Psoas muscle (tissue), 8 donors: ENCODE results near the gene HID1. TPM values are rescaled to one million over a fixed set of nuclear protein-coding genes. Genes with fewer than 3 reads are reported as not detected.

Experiments used
- ATAC-seq, 4 donors: fragments of 200-7000 bp; cut with Tn5 transposase; one replicate each; pipeline ENCODE4 v1.9.1; 2020; ENCODE audit warnings: moderate library complexity in 3 of 4, mild to moderate bottlenecking in 2 of 4
- DNase-seq, 2 donors: peaks; one replicate each; pipeline ENCODE4 v3.0.0-alpha.2; 2020
- H3K27ac ChIP-seq: fragments of 200-600 bp; one replicate; pipeline ENCODE4 v1.8.0; 2022
- H3K27me3 ChIP-seq, 3 donors: fragments of 200-600 bp in 1 of 3; one replicate each; pipeline versions ENCODE4 v1.6.1 to v1.8.0; 2013 to 2022; ENCODE audit warnings: low read length in 2 of 3, mild to moderate bottlenecking in 2 of 3, moderate library complexity in 1 of 3; ENCODE audit not compliant: insufficient read depth in 3 of 3
- H3K36me3 ChIP-seq, 2 donors: fragments of 200-600 bp in 1 of 2; one replicate each; pipeline versions ENCODE4 v1.6.1 to v1.8.0; 2013 to 2022; ENCODE audit warnings: low read depth in 1 of 2, mild to moderate bottlenecking in 1 of 2, moderate library complexity in 1 of 2; ENCODE audit not compliant: insufficient read depth in 1 of 2
- H3K4me1 ChIP-seq: fragments of 200-600 bp; one replicate; pipeline ENCODE4 v1.8.0; 2022
- H3K4me3 ChIP-seq: fragments of 200-600 bp; one replicate; pipeline ENCODE4 v1.8.0; 2022; ENCODE audit warnings: mild to moderate bottlenecking
- H3K9me3 ChIP-seq: fragments of 200-600 bp; one replicate; pipeline ENCODE4 v1.8.0; 2022
- CTCF ChIP-seq: fragments of 200-600 bp; IDR thresholded peaks from one replicate; pipeline ENCODE4 v1.8.0; 2022; ENCODE audit warnings: antibody characterized with exemption
- WGBS, 3 donors: extraction: QIAGEN DNeasy Blood & Tissue Kit; methylation state at CpG; one replicate each; pipeline versions ENCODE4 v1.1.6 to v1.1.7; 2013; 5-methylcytosine and 5-hydroxymethylcytosine counted together
- intact Hi-C, 2 donors: fragments of 100-400 bp; cut with DNase I; formaldehyde crosslinking; loops; one replicate each; pipeline versions ENCODE4 v1.11.0 to v1.14.2; 2022
- polyA plus RNA-seq, 3 donors: library from polyadenylated mRNA; stranded (reverse); fragments of 200-250 nt; gene quantifications; one replicate each; pipeline ENCODE4 v1.2.3, GENCODE V29; 2013
- total RNA-seq, 4 donors: library from RNA; stranded (reverse); fragmentation: NEBNext Ultra II Directional in 2 of 4; extraction: Animal tissue kit (Norgen Biotek cat#: 25700) in 2 of 4; gene quantifications; one replicate each; pipeline versions ENCODE4 v1.2.1 to v1.2.4, GENCODE V29; 2021 to 2023
- donor health status: healthy with polysubstance abuse.
- donor health status: DM: no; HTN: no; CAD: no; lungs with moderate emphysema.
- donor health status: Bipolar disorder and iron deficiency.
- donor health status: healthy.
- donor health status: DM: yes; HTN: yes; CAD: no.
- donor health status: DM: no; HTN: no; CAD: no.
- donor health status: DM: no; HTN: no; CAD: no.
- donor health status: DM: yes; HTN: yes; CAD: no.

Gene HID1
- total and polyA plus RNA-seq, 7 donors = 1.7 to 10.4 (median 2.6) TPM

- no peaks in the 10 kb centered on the region for H3K4me1 ChIP-seq
- H3K27me3 ChIP-seq = peaks cover 0 to 35% (median 7%) of the 10 kb centered on the region in 3 donors
- no peak for TF ChIP-seq CTCF
- no peak overlapping the region for H3K4me3 ChIP-seq
- no peak overlapping the region for H3K27ac ChIP-seq
- H3K36me3 ChIP-seq = no peaks in the 10 kb centered on the region
- DNase-seq (no peak), ATAC-seq (no peak)
- no peaks in the 10 kb centered on the region for H3K9me3 ChIP-seq
- intact Hi-C loops = loop anchor here in 1 of 2 donors (10.0 kb wide), 1 partner anchor 156 kb away; no protein-coding TSS in a partner anchor
- 51 to 54% (median 54%) methylated on average over 3 of the region's 3 CpGs for WGBS, 3 donors
These were observed 21.5 kb downstream of the HID1 start for GRCh38 chr17:74951065-74951464.

GRCh38 chr17:74950207-74950606, 22.4 kb downstream of the HID1 start:
- DNase-seq (no peak), ATAC-seq (no peak)
- H3K4me3 ChIP-seq = no peak overlapping the region
- no peaks in the 10 kb centered on the region for H3K9me3 ChIP-seq
- H3K4me1 ChIP-seq = no peaks in the 10 kb centered on the region
- peaks cover 0 to 44% (median 9%) of the 10 kb centered on the region in 3 donors for H3K27me3 ChIP-seq
- no peaks in the 10 kb centered on the region for H3K36me3 ChIP-seq
- no peak for TF ChIP-seq CTCF
- WGBS, 3 donors = 53 to 62% (median 57%) methylated on average over 6 to 8 of the region's 8 CpGs
- intact Hi-C loops = loop anchor here in 1 of 2 donors (10.0 kb wide), 1 partner anchor 155 kb away; no protein-coding TSS in a partner anchor
- H3K27ac ChIP-seq = no peak overlapping the region

- peaks cover 0 to 49% (median 9%) of the 10 kb centered on the region in 3 donors for H3K27me3 ChIP-seq
- H3K4me1 ChIP-seq = no peaks in the 10 kb centered on the region
- no peak for DNase-seq
- no peaks in the 10 kb centered on the region for H3K9me3 ChIP-seq
- TF ChIP-seq CTCF = no peak
- H3K36me3 ChIP-seq = no peaks in the 10 kb centered on the region
- ATAC-seq = no peak
- H3K4me3 ChIP-seq = no peak overlapping the region
- intact Hi-C loops = loop anchor here in 1 of 2 donors (10.0 kb wide), 1 partner anchor 155 kb away; no protein-coding TSS in a partner anchor
- 36 to 46% (median 43%) methylated on average over 11 to 12 of the region's 12 CpGs for WGBS, 3 donors
- H3K27ac ChIP-seq = no peak overlapping the region
These were observed 23.0 kb downstream of the HID1 start for GRCh38 chr17:74949455-74950115.

- no peak overlapping the region for H3K27ac ChIP-seq
- intact Hi-C loops = no loop called here
- peaks cover 0 to 67% (median 9%) of the 10 kb centered on the region in 3 donors for H3K27me3 ChIP-seq
- no peaks in the 10 kb centered on the region for H3K4me1 ChIP-seq
- 87 to 92% (median 88%) methylated on average over 17 of the region's 17 CpGs for WGBS, 3 donors
- no peak overlapping the region for H3K4me3 ChIP-seq
- no peak for DNase-seq
- no peaks in the 10 kb centered on the region for H3K36me3 ChIP-seq
- ATAC-seq = no peak
- TF ChIP-seq CTCF = no peak
- H3K9me3 ChIP-seq = no peaks in the 10 kb centered on the region
These were observed 25.4 kb downstream of the HID1 start for GRCh38 chr17:74947041-74947754.
